Stimulated activated naive CD8-positive, alpha-beta T cell treated with anti-CD3 and anti-CD28 coated beads, Interleukin-15, Interleukin-2, amounts not matched to agents 100 U/mL and 50 U/mL, for 24 hours (primary cell): Measurements from ENCODE around the gene NCAPD2.
"Not testable (repeated sequence)": the region's sequence is repeated elsewhere in the genome, so short reads cannot be mapped to it uniquely, and the experiment has no call there.

Source experiments
- ATAC-seq: fragments of 150-1000 bp; cut with Tn5 transposase; one replicate; pipeline ENCODE4 v1.10.0; 2021
- DNase-seq: peaks from one replicate; pipeline ENCODE4 v3.0.0; 2021

Gene NCAPD2

GRCh38 chr12:6492838-6493496, 935 bp upstream of the NCAPD2 start, which contains the start of gene MRPL51:
Gene MRPL51, minus strand, starts transcription at chr12:6493262. Its CDS starts 126 bp downstream, at chr12:6493136.
- DNase-seq (peak; percentile 100), ATAC-seq (peak; percentile 82)

- DNase-seq (peak; percentile 12), ATAC-seq (peak; percentile 1)
Measured at GRCh38 chr12:6494258-6494743, 399 bp downstream of the NCAPD2 start.

GRCh38 chr12:6494968-6495367, 1.1 kb downstream of the NCAPD2 start:
- DNase-seq (no peak), ATAC-seq (no peak)

GRCh38 chr12:6497291-6497690, 3.4 kb downstream of the NCAPD2 start:
- not testable (repeated sequence) for DNase-seq, ATAC-seq

GRCh38 chr12:6500466-6500865, 6.6 kb downstream of the NCAPD2 start:
- ATAC-seq (no peak), DNase-seq (no peak)

- ATAC-seq = no peak
- DNase-seq = no peak
Measured at GRCh38 chr12:6507102-6507998, 13.4 kb downstream of the NCAPD2 start.

- ATAC-seq (no peak), DNase-seq (no peak)
Measured at GRCh38 chr12:6508087-6508486, 14.2 kb downstream of the NCAPD2 start.

- DNase-seq (no peak), ATAC-seq (no peak)
Measured at GRCh38 chr12:6520186-6520585, 26.3 kb downstream of the NCAPD2 start.

GRCh38 chr12:6522193-6522592, 28.3 kb downstream of the NCAPD2 start:
- no peak for ATAC-seq
- no peak for DNase-seq

- no peak for ATAC-seq
- no peak for DNase-seq
Measured at GRCh38 chr12:6523708-6524107, 29.8 kb downstream of the NCAPD2 start.

- ATAC-seq (no peak), DNase-seq (no peak)
Measured at GRCh38 chr12:6524648-6525047, 30.7 kb downstream of the NCAPD2 start.

GRCh38 chr12:6526201-6526600, 32.3 kb downstream of the NCAPD2 start:
- DNase-seq (no peak), ATAC-seq (no peak)

- no peak for DNase-seq
- no peak for ATAC-seq
Measured at GRCh38 chr12:6526766-6527525, 33.0 kb downstream of the NCAPD2 start.

- ATAC-seq = no peak
- no peak for DNase-seq
Measured at GRCh38 chr12:6527711-6528110, 33.8 kb downstream of the NCAPD2 start.

- no peak for ATAC-seq
- no peak for DNase-seq
Measured at GRCh38 chr12:6528539-6529235, 34.8 kb downstream of the NCAPD2 start.

GRCh38 chr12:6529291-6529737, 35.4 kb downstream of the NCAPD2 start:
- DNase-seq (no peak), ATAC-seq (no peak)

- ATAC-seq (no peak), DNase-seq (no peak)
Measured at GRCh38 chr12:6530576-6531260, 36.8 kb downstream of the NCAPD2 start.

- DNase-seq (peak; percentile 86), ATAC-seq (peak; percentile 67)
Measured at GRCh38 chr12:6532051-6532926, 38.4 kb downstream of the NCAPD2 start.

GRCh38 chr12:6532927-6533652, 39.2 kb downstream of the NCAPD2 start:
- DNase-seq = peak; percentile 72
- no peak for ATAC-seq

GRCh38 chr12:6533653-6533922, 39.7 kb downstream of the NCAPD2 start:
- DNase-seq = no peak
- ATAC-seq = no peak
